Fibroblast of skin of scalp (primary cell): ENCODE results near the gene QSER1.
"Not testable (repeated sequence)": the region's sequence is repeated elsewhere in the genome, so short reads cannot be mapped to it uniquely, and the experiment has no call there.

ENCODE experiments used
- DNase-seq: peaks from one replicate; pipeline ENCODE4 v3.0.0-alpha.2; 2013

QSER1 gene

GRCh38 chr11:32935462-32936029 is 42.9 kb downstream of the QSER1 start:
- no peak for DNase-seq

GRCh38 chr11:32936178-32936577 is 43.6 kb downstream of the QSER1 start:
- DNase-seq: not testable (repeated sequence)

- DNase-seq: not testable (repeated sequence)
These were observed 44.7 kb downstream of the QSER1 start for GRCh38 chr11:32937283-32937682.

GRCh38 chr11:32939046-32939445 is 46.4 kb downstream of the QSER1 start:
- DNase-seq: no peak

- DNase-seq: no peak
These were observed 47.3 kb downstream of the QSER1 start for GRCh38 chr11:32939866-32940265.

GRCh38 chr11:32940865-32941264 is 48.3 kb downstream of the QSER1 start:
- DNase-seq: no peak

GRCh38 chr11:32947978-32948377 is 55.4 kb downstream of the QSER1 start:
- DNase-seq: no peak

- DNase-seq: no peak
These were observed 57.1 kb downstream of the QSER1 start for GRCh38 chr11:32949739-32950138.

GRCh38 chr11:32952421-32952820 is 59.8 kb downstream of the QSER1 start:
- no peak for DNase-seq

GRCh38 chr11:32953700-32954099 is 61.1 kb downstream of the QSER1 start:
- no peak for DNase-seq

- DNase-seq: peak; percentile 58
These were observed 68.0 kb downstream of the QSER1 start for GRCh38 chr11:32960553-32961164.

- DNase-seq: peak; percentile 41
These were observed 69.4 kb downstream of the QSER1 start for GRCh38 chr11:32962016-32962415.

GRCh38 chr11:32963721-32964120 is 71.1 kb downstream of the QSER1 start:
- DNase-seq: no peak

- no peak for DNase-seq
These were observed 75.9 kb downstream of the QSER1 start for GRCh38 chr11:32968541-32968940.

- not testable (repeated sequence) for DNase-seq
These were observed 79.6 kb downstream of the QSER1 start for GRCh38 chr11:32972233-32972632.

GRCh38 chr11:32972781-32973180 is 80.2 kb downstream of the QSER1 start:
- DNase-seq: no peak

- no peak for DNase-seq
These were observed 90.0 kb downstream of the QSER1 start for GRCh38 chr11:32982626-32983025.

GRCh38 chr11:32983506-32983905 is 90.9 kb downstream of the QSER1 start:
- no peak for DNase-seq

- no peak for DNase-seq
These were observed 93.0 kb downstream of the QSER1 start for GRCh38 chr11:32985600-32985999.

GRCh38 chr11:32987851-32988250 is 95.2 kb downstream of the QSER1 start:
- no peak for DNase-seq

- no peak for DNase-seq
These were observed 97.9 kb downstream of the QSER1 start for GRCh38 chr11:32990481-32990880.

GRCh38 chr11:32991427-32991826 is 98.8 kb downstream of the QSER1 start:
- no peak for DNase-seq

GRCh38 chr11:32991898-32992297 is 99.3 kb downstream of the QSER1 start:
- DNase-seq: no peak

GRCh38 chr11:33000181-33000580 is 107.6 kb downstream of the QSER1 start:
- peak; percentile 85 for DNase-seq

GRCh38 chr11:33001281-33001680 is 108.7 kb downstream of the QSER1 start:
- DNase-seq: no peak
